ENCODE data around the gene WRNIP1.

GRCh38 chr6:2827142-2827541 lies 61.9 kb downstream of the WRNIP1 start:
- TF ChIP-seq CENPX (CRISPR knock-in tag; IDR thresholded peaks at IDR 0.05) = no peak
- no peak for TF ChIP-seq ZBTB4 (CRISPR knock-in tag; IDR thresholded peaks at IDR 0.05; ENCODE audit: borderline replicate concordance)

All from HepG2 (cell line).